Measurements from ENCODE around the gene CRACDL. TPM values are rescaled to one million over a fixed set of nuclear protein-coding genes. Genes with fewer than 3 reads are reported as not detected.

CRACDL gene
- total and polyA plus RNA-seq, 2 donors (not counting 3 experiments of a cell fraction or from before 2014, with no cell fraction given), result 0.92 to 6.3 TPM

DNA sequence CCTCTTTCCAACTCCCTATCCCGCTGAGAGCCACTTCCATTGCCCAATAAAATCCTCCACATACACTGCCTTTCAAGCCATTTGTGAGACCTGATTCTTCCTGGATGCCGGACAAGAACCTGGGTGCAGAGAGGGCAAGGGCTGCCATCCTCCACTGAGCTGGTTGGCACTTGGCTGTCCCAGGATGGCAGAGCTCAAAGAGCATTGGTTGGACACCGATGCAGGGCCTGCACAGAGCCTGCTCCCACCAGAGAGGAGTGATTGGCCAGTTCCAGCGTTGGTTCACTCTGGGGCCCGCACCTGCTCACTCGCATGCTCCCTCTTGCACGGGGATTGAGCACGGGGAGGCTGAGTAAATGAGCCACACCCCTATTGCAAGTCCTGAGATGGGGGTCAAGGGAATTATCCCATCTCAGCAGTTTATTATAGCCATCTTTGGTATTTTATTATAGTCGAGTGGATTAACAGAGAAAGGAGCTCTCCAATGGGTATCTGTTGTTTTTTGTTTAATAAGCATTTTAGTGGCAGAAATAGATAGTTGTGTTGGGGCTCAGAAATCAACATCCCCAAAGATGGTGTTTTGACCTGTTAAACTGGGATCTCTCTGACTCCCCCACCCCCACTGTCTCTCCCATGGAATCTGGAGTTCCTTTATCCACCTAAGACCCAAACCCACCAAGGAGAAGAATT is 185.3 kb downstream of the CRACDL start:
- no peak for FAIRE-seq
- POLR2A ChIA-PET, result no interaction called here

DNA sequence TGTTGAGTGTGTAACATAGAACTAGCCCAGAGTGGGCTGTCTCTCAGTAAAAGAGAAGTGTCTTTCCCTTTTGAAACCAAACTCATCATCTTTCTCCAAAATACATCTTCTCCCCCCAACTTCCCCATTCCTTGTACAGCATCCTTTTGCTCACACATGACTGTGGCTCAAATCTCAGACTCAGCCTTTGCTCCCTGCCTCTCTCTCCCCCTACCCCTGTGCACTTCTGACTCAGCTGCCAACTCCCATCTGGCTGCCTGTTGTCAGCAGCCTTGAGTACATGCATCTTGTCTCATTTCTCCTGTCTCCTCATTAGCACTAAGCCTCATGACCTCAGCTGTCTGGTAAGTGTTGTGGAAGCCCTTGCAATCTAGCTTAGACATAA is 187.0 kb downstream of the CRACDL start:
- H3K4me2 ChIP-seq (ENCODE audit: insufficient read depth, low read length), result no peak overlapping the region
- DNase-seq (ENCODE audit: low read depth, low spot score) (no peak), FAIRE-seq (no peak)
- H3K27ac ChIP-seq (ENCODE audit: insufficient read depth, low read depth, low read length), result no peak overlapping the region
- dilution Hi-C loops (cut with MboI; ENCODE audit: extremely low pct_ligation_motif_present, low sequenced_read_pairs), result no loop called here
- H3K4me1 ChIP-seq (ENCODE audit: control insufficient read depth, extremely low read depth, insufficient read depth, low read length), result peaks cover 10% of the 10 kb centered on the region
- no peaks in the 10 kb centered on the region for H3K36me3 ChIP-seq (ENCODE audit: control insufficient read depth in 2 of 2, extremely low read depth in 1 of 2, insufficient read depth in 2 of 2, low read length in 2 of 2)
- no peaks in the 10 kb centered on the region for H3K9me1 ChIP-seq (replicated peaks; ENCODE audit: control insufficient read depth, extremely low read depth, insufficient read depth, low read length)
- no peak for TF ChIP-seq POLR2AphosphoS5 (IDR thresholded peaks at IDR 0.05; ENCODE audit: insufficient read depth, low read depth, low read length)
- no peak for TF ChIP-seq JUN (IDR thresholded peaks at IDR 0.05; ENCODE audit: borderline replicate concordance, insufficient read depth, insufficient read length, low read depth)
- TF ChIP-seq CTCF (IDR thresholded peaks at IDR 0.05; ENCODE audit: extremely low read depth in 1 of 2, insufficient read depth in 1 of 2, low read depth in 1 of 2, low read length in 2 of 2), result no peak
- TF ChIP-seq FOS (IDR thresholded peaks at IDR 0.05; ENCODE audit: borderline replicate concordance, insufficient read depth, low read length), result no peak
- no peak for TF ChIP-seq POLR2A (IDR thresholded peaks at IDR 0.05; ENCODE audit: low read depth, low read length)
- TF ChIP-seq, protein P1, sequence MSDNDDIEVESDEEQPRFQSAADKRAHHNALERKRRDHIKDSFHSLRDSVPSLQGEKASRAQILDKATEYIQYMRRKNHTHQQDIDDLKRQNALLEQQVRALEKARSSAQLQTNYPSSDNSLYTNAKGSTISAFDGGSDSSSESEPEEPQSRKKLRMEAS (IDR thresholded peaks at IDR 0.05; ENCODE audit: insufficient read depth, insufficient read length), result no peak
- TF ChIP-seq MYC (IDR thresholded peaks at IDR 0.05; ENCODE audit: low read depth, low read length), result no peak
- no peak for TF ChIP-seq EZH2 (IDR thresholded peaks at IDR 0.05; ENCODE audit: borderline replicate concordance, low read depth, low read length, severe bottlenecking)
- TF ChIP-seq GATA2 (IDR thresholded peaks at IDR 0.05; ENCODE audit: insufficient read depth, insufficient read length, low read depth, low read length), result no peak
- H3K4me3 ChIP-seq (replicated peaks in 1 of 3; ENCODE audit: insufficient read depth in 1 of 3, low read depth in 1 of 3, low read length in 3 of 3), result no peak overlapping the region
- H4K20me1 ChIP-seq (replicated peaks; ENCODE audit: control insufficient read depth, extremely low read depth, insufficient read depth, low read length), result no peaks in the 10 kb centered on the region
- no peaks in the 10 kb centered on the region for H3K27me3 ChIP-seq (ENCODE audit: control insufficient read depth in 2 of 2, insufficient read depth in 2 of 2, low read length in 2 of 2)
- H2AFZ ChIP-seq (ENCODE audit: low read depth, low read length), result no peak overlapping the region
- H3K79me2 ChIP-seq (ENCODE audit: control insufficient read depth, insufficient read depth, low read length), result no peaks in the 10 kb centered on the region
- intact Hi-C loops (cut with micrococcal nuclease), result no loop called here
- no peak overlapping the region for H3K9ac ChIP-seq (replicated peaks; ENCODE audit: extremely low read depth, insufficient read depth, low read length)
- ChIA-PET CTCF (no interaction called here), POLR2A (no interaction called here)
- H3K9me3 ChIP-seq (replicated peaks; ENCODE audit: control insufficient read depth, insufficient read depth, low read length), result no peaks in the 10 kb centered on the region
- no TSS peak for BruUV-seq (replicated peaks)

More for the DNA sequence above, 185.3 kb downstream of the CRACDL start:
- Histone ChIP-seq H3K79me2 (ENCODE audit: control insufficient read depth, insufficient read depth, low read length) (no peaks in the 10 kb centered on the region), H3K36me3 (ENCODE audit: control insufficient read depth in 2 of 2, extremely low read depth in 1 of 2, insufficient read depth in 2 of 2, low read length in 2 of 2) (no peaks in the 10 kb centered on the region), H3K9me1 (replicated peaks; ENCODE audit: control insufficient read depth, extremely low read depth, insufficient read depth, low read length) (no peaks in the 10 kb centered on the region), H3K27me3 (ENCODE audit: control insufficient read depth in 2 of 2, insufficient read depth in 2 of 2, low read length in 2 of 2) (no peaks in the 10 kb centered on the region), H3K4me1 (ENCODE audit: control insufficient read depth, extremely low read depth, insufficient read depth, low read length) (peaks cover 10% of the 10 kb centered on the region), H2AFZ (ENCODE audit: low read depth, low read length) (no peak overlapping the region), H3K9ac (replicated peaks; ENCODE audit: extremely low read depth, insufficient read depth, low read length) (no peak overlapping the region), H3K27ac (ENCODE audit: insufficient read depth, low read depth, low read length) (no peak overlapping the region), H4K20me1 (replicated peaks; ENCODE audit: control insufficient read depth, extremely low read depth, insufficient read depth, low read length) (no peaks in the 10 kb centered on the region), H3K4me2 (ENCODE audit: insufficient read depth, low read length) (no peak overlapping the region), H3K4me3 (replicated peaks in 1 of 3; ENCODE audit: insufficient read depth in 1 of 3, low read depth in 1 of 3, low read length in 3 of 3) (no peak overlapping the region), H3K9me3 (replicated peaks; ENCODE audit: control insufficient read depth, insufficient read depth, low read length) (no peaks in the 10 kb centered on the region)
- DNase-seq (ENCODE audit: low read depth, low spot score), result no peak
- TF ChIP-seq JUN (IDR thresholded peaks at IDR 0.05; ENCODE audit: borderline replicate concordance, insufficient read depth, insufficient read length, low read depth) (no peak), MYC (IDR thresholded peaks at IDR 0.05; ENCODE audit: low read depth, low read length) (no peak), POLR2AphosphoS5 (IDR thresholded peaks at IDR 0.05; ENCODE audit: insufficient read depth, low read depth, low read length) (no peak), GATA2 (IDR thresholded peaks at IDR 0.05; ENCODE audit: insufficient read depth, insufficient read length, low read depth, low read length) (no peak)
- intact Hi-C loops (cut with micrococcal nuclease) (loop anchor here (10.0 kb wide), 1 partner anchor 584 kb away; the partner anchor contains the start of genes EIF5B and TXNDC9), dilution Hi-C loops (cut with MboI; ENCODE audit: extremely low pct_ligation_motif_present, low sequenced_read_pairs) (no loop called here)
- CTCF ChIA-PET, result interaction anchor here (0.6 to 1.0 kb wide), 2 partner anchors 40 to 101 kb away, joined by 3 to 4 read pairs; no protein-coding TSS in a partner anchor
- BruUV-seq (replicated peaks), result no TSS peak
